A549 (cell line): Measurements from ENCODE around the gene XPNPEP1.

Experiments
- CTCF ChIP-seq: fragments of >200 bp; sonication (Bioruptor Twin); formaldehyde crosslinking; IDR thresholded peaks from 3 replicates; pipeline ENCODE4 v1.5.1; 2016
- EP300 ChIP-seq, 2 experiments: fragments of >200 bp; sonication (Bioruptor Twin); formaldehyde crosslinking; IDR thresholded peaks; 2 replicates in 1 of 2; 3 replicates in 1 of 2; pipeline ENCODE4 v1.6.1; 2016 to 2017
- ESRRA ChIP-seq: fragments of 150-350 bp; IDR thresholded peaks from 2 replicates; pipeline ENCODE4 v1.6.1; 2014; ENCODE audit warnings: mild to moderate bottlenecking, low read length, borderline replicate concordance
- HDAC2 ChIP-seq: fragments of 200-600 bp; sonication (generic); IDR thresholded peaks from 2 replicates; pipeline ENCODE4 v1.6.1; 2016
- JUN ChIP-seq, 2 experiments: fragments of >200 bp; sonication (Bioruptor Twin); formaldehyde crosslinking; IDR thresholded peaks; 2 replicates in 1 of 2; 3 replicates in 1 of 2; pipeline ENCODE4 v1.6.1; 2016 to 2017
- MAZ ChIP-seq: fragments of 150-350 bp; IDR thresholded peaks from 2 replicates; pipeline ENCODE4 v1.6.1; 2014; ENCODE audit warnings: antibody characterized with exemption, low read depth, low read length, borderline replicate concordance
- POLR2A ChIP-seq: IDR thresholded peaks from 2 replicates; pipeline ENCODE4 v1.6.1; 2012; ENCODE audit warnings: mild to moderate bottlenecking, low read length
- SMC3 ChIP-seq: fragments of >200 bp; sonication (Bioruptor Twin); formaldehyde crosslinking; IDR thresholded peaks from 3 replicates; pipeline ENCODE4 v1.6.1; 2018; ENCODE audit warnings: inconsistent platforms

DNA sequence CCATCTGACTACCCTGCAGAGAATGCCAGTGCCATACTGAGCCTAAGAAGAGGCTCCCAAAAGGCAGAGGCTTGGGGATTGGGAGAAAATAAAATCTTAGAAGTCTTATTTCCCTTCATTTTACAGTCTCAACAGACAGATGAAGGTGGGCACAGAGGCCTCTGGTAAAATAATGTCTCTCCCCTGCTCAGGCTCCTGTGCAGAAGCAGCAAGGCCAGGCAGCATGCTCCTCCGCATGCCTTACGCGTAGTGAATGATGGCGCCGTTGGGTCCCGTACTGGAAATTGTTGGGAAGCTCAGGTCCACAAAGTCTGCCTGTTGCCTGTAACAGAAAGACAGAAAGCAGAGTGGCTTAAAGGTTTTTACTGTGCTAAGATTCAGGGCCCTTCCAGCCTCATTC, 45.8 kb downstream of the XPNPEP1 start:
- TF ChIP-seq CTCF, result no peak
- no peak for TF ChIP-seq MAZ
- TF ChIP-seq SMC3, result no peak
- no peak for TF ChIP-seq EP300 (IDR thresholded peaks at IDR 0.05)
- no peak for TF ChIP-seq ESRRA
- no peak for TF ChIP-seq HDAC2
- TF ChIP-seq JUN (IDR thresholded peaks at IDR 0.05), result no peak
- TF ChIP-seq POLR2A, result no peak
